Cortex of kidney (tissue), 1 donor: ENCODE data around the gene TLCD5.

Experiments
- DNase-seq: peaks from one replicate; lab custom pipeline; 2025; lab: John Stamatoyannopoulos, UW

Gene TLCD5

DNA sequence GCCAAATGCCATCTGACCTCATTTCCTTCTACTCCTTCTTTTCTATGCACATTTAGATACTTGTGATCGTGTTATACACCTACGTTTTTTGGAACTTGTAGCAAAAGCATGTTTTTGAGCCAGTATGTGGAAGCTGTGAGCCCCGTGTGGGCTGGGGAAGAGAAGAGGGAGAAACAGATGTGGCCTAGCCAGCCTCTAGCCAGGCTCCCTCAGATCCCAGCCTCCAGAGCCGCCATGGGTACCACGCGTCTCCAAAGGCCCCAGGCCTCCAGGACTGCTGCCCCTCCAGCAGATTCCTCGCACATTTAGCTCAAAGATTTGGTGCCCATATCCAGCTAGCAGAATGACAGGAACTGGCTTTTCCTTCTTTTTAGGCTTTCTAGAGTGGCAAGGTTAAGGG, 17.0 kb upstream of the TLCD5 start:
- DNase-seq: no peak

DNA sequence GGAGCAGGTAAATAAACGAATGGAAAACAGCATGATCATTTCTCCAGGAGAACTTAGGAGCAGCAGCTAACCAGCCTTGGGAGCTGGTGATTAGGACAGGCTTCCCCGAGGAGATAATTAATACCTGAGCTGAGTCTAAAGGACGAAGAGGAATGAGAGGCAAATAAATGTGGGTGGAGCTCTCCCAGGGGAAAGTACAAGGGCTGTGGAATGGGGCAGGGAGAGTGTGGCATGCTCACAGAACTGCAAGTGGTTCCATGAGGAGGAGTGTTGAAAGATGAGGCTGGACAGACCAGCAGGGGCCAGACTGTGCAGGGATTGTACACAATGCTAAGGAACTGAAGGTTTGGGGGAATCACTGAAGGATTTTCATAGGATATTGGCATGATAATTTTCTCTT, 14.2 kb upstream of the TLCD5 start:
- DNase-seq: no peak

DNA sequence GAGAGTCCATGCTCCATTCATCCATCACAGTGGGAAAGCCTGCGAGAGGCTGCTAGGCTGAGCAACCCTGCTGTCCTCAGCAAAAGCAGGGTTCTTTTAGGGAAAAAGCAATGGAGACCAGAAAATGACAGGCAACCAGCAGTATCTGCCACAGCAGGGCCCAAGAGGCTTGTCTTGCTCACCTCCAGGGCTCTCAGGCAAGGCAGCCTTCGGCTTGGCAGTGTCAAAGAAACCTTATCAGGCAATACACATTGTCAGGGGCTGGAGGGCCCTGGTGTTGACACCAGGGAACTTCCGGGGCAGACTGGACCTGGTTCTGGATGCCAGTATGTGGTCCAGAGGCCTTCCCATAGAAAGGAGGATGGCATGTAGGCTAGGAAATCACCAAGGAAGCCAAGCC, 10.2 kb upstream of the TLCD5 start:
- DNase-seq: no peak

DNA sequence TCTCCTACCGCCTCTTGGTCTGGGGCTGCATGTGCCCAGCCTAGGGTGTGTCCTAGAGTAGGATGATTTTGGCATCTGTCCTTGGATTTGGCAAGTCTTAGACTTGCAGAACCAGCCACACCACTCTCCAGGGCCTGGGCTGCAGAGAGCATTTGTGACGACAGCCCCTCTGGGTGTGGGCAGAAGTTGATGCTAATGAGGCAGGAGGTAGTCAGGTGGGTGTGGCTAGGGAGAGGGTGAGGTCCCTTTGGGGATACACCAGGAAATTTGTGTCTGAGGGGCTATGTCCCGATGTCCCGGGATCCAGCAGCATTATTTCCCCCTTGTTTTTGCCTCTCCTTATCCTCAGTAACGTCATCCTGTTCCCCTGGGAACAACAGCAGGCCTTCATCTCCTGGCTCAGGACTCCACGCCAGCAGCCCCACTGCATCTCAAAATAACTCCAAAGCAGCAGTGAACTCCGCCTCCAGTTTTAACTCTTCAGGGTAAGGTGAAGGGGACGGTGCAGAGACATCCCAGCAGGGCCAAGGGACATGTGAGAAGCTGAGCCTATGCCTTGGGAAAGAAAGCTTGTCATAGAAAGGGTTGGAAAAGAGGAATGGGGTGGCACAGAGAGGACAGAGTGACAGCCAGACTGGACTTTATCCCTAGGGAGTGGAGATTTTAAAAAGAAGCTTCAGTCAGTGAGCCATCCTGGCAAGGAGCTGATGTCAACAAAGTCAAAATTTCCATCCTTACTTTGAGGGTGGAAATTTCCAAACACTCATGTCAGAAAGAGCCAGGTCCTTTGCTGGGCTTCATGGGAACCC, 8.0 kb upstream of the TLCD5 start:
- no peak for DNase-seq

DNA sequence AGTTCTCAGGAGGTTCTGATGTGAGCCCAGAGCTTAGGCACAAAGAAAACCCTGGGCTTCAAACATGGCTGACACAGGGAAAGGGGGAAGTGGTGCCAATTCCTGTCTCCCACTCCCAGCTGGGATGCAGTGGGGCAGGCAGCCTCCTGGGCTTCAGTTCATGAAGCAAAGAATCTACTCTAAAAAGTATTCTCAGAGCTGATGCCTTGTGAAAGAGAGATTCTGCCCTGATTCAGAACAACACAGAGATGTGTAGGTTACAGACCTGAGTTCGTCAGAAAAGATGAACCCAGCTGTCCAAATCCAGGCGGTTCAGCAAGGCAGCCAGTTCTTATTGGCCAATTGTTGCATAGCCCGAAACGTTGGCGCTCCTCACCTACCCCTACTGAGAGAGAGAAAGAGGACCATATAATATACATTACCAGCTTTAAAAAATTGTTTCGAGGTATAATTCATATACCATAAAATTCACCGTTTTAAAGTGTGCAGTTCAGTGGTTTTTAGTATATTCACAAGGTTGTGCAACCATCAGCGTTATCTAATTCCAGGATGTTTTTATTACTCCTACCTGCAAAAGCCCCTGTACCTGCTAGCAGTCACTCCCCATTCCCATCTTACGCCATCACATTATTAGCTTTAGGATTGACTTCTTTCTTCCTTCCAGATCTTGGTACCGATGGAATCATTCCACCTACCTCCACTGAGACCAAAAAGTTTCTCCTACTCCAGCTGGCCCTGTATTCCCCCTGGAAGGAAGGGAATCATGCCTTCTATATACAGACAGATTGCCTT, 7.2 kb upstream of the TLCD5 start:
- no peak for DNase-seq

DNA sequence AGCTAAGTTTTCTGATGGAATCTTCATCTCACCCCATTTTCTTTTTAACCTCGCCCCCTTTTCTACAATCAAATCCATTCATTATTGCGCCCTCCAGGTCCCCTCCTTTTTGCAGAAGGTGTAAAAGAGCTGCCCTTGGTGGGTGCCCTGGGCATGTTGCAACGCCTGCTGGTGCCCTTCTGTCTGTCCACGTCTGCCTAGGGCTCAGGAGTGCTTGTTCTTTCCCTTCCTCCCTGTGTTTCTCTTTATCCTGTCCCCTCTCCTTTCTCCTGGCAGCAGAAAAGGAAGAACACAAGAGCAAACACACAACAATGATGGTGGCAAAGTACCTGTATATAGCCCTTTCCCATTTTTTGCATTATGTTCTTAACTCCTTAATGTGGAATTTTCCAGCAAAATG, 6.2 kb upstream of the TLCD5 start:
- no peak for DNase-seq

DNA sequence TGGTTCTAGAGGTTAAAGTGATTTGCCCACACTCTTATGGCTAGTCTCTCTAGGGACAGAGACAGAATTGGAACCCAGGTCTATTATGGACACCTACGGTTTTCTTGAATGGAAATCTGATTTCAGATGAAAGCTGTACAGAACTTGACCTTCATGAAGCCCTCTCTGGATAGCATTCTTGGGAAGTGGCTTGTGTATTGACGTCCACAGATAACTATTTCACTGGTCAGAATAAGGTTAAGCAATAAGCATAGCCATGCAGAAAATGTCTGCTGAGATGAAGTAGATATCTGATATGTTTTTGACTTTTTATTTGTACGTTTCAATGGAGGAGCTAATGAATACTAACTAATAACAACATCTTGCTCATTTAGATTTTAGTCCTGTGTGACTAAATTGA, 1.1 kb downstream of the TLCD5 start:
- no peak for DNase-seq

DNA sequence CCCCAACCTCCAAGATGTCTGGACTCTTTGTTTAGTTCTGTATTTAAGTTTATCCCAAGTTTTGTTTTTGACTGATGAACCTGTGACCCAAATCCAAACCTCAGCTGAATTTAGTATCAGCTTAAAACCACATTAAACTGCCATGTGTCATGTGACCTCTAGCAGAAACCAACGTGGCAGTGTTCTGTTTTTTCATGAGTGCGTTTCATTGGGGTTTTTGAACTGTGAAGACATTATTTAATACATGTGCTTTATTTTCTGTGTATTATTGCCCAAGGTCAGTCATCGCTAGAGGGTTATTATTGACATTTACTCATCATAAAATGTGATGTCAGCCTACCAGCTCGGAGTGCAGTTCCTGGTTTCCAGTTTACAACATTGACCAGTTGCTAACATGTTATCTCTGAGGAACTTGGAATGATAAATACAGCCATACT, 1.8 kb downstream of the TLCD5 start:
- DNase-seq: no peak

DNA sequence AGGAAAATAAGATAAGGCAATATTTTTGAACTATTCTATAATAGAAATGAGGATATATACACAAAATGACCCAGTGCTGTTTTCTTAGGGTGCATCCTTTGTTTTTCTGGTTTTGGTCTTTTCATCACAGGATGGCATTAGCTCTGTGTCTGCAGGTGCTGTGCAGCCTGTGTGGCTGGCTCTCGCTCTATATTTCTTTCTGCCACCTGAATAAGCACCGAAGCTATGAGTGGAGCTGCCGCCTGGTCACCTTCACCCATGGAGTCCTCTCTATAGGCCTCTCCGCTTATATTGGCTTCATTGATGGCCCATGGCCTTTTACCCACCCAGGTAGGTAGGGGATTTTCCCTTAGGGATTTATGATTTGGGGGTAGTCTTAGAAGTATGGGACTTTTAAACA, 2.2 kb downstream of the TLCD5 start:
- DNase-seq: no peak

DNA sequence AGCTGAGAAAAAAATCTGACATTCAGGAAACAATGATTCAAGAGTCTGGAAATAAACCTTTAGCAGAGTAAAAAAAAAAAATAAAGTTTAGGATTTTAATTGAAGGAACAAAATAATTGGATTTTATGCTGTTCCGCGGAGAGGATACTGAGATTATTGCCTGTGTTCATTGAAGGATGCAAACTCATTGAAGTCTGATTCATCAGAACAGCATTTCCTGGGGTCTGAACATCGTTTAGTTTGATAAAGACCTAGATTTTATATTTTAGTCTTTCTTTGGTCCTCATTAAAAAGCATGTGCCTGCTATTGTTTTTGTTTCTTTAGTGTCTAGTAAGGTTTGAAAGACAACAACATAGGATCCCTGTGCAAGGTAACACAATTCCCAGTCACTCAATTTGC, 4.5 kb downstream of the TLCD5 start:
- no peak for DNase-seq

DNA sequence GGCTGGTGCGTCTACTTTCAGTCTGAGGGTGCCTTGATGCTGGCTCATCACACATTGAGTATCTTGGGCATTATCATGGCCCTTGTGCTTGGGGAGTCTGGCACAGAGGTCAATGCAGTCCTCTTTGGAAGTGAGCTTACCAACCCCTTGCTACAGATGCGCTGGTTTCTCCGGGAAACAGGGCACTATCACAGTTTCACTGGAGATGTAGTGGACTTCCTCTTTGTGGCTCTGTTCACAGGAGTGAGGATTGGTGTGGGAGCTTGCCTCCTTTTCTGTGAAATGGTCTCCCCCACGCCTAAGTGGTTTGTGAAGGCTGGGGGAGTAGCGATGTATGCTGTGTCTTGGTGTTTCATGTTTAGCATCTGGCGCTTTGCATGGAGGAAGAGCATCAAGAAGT, 4.9 kb downstream of the TLCD5 start:
- DNase-seq: no peak

DNA sequence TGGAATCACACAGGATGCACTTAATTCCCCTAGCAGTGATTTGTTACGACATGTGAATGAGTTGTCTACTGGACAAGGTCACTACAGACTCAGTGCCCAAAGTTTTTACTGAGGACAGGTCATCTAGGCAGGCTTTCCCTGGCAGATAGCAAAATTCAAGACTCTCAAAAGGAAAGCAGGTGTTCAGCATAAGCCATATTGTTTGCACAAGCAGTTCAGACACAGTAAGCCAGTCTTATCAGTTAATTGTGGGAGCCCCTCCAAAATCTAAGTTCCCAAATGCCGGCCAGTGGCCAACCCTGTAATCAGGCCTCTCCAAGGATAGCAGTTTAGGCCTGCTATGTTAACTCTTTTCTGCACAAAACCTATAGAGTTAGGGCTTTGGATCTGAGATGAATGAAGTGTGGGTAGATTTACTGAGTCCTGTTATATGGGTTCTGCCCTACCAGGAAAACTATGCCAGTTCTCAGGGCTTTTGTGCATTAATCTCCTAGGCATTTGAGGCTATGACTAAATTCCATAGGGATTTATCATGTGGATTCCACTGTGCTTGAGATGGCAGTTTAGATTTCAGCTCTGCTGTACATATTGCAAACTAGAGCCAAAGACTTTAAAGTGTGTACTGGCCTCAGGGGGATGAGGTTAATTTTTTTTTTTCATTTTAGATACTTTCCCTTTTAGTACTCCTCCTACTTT, 6.3 kb downstream of the TLCD5 start:
- DNase-seq: no peak

DNA sequence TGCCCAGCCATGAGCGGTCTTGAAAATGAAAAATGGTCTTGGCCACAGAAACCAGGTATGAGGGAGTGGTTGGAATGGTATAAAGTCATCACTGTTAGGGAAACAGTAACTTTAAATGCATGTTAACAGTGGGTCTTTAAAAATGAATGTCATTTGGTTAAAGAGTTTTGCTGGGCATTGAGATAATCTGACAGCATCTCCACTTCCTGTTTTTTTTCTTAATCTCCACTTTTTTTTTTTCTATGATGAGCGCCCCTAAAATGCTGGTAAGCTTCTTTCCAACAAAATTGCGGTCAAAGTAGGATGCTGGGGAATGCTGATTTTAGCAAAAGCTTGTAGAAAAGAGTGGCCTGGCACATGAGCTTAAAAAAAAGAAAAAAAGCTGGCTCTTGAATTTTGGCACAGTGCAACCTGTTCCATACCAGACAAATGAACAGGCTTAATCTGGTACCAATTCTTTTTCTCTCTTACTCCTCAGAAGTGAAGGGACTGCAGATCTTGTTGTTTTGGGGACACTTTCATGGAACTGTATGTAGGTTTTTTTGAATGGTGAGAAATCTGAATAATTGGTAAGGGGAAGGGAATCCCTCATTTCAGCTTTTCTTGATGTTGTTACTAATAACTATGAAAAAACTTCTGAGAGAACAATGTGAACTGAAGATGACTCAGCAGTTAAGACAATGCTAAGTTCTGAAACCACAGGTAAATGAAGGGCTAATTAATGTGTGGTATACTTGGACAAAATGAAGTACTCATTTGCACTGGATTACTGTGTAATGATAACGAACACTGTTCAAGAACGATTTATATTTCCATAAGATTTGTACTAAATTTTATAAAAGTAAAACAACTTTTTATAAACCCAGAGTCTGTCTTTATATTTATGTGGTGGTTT, 8.0 kb downstream of the TLCD5 start:
- no peak for DNase-seq

DNA sequence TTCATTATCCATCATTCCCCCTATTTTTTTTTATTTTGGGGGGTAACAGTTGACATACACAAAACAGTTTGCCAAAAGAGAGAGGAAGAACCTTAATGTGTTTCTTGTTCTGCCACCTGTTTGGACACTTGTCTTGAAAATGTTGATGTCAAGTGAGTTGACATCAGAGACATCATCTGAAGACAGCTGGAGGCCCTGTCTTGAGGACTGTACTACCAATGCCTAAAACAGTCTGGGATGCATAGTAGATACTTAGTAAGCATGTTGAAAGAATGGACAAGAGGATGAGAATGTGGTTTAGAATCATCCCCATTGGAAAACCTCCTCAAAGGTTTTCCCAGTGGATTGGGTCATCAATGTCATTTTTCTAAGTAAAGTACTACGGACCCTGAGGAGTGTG, 8.7 kb downstream of the TLCD5 start:
- DNase-seq: no peak

DNA sequence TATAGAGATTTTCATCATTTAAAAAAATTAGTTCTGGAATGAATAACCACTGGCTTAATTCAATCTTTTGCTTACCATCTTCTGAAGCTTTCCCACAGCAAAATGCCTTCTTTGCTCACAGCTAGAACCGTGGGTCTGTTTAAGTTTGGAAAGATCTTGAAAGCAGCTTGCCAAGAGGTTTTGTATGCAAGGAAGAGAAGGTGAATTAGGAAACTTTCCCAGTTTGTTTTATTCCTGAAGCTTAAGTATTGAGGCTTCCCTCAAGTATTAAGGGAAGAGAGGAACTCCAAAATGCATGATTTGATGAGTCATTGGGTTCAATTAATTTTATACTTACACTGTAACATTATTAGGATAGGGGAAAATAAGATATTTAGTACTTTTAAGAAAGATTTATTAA, 9.2 kb downstream of the TLCD5 start:
- no peak for DNase-seq

DNA sequence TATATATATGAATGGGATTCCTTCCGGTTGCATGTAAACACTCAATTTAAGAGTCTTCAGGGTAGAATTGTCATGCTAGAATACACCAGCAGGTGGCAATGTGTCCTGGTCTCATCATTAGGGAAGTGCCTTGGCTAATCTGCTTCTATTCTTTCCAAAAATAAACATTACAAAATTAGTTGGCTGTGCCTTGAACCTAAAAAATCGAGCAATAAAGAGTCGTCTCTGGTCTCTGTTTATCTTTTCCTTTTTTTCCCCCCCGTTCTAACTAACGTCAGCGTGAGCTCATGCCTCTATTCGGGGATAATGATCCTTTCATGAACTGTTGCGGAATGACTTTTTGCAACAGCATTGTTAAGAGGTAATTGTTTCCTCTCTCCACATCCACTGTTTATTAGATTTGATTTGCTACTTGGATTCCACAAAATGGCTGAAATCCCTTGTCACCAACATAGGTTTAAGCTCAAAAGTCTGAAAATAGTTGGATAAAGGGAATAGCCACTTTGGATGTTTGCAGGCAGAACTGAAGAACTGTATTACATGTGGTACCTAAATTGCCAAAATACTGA, 9.9 kb downstream of the TLCD5 start:
- DNase-seq: no peak

DNA sequence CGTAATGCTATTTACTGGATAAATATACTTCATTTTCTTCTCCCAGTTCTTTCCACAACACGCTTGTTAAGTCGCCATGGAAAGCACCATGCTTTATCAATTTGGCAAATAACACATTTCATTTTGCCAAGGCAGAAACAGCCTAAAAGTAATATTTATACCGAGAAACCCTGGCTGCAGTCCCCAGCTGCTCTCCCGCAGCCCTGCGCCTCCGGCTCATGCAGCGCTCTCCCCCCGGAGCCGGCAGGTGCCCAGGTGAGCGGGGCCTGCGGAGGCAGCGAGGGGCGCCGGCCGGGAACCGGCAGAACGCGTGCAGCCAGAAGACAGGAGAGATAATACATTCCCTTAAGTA, 10.4 kb downstream of the TLCD5 start:
- no peak for DNase-seq

DNA sequence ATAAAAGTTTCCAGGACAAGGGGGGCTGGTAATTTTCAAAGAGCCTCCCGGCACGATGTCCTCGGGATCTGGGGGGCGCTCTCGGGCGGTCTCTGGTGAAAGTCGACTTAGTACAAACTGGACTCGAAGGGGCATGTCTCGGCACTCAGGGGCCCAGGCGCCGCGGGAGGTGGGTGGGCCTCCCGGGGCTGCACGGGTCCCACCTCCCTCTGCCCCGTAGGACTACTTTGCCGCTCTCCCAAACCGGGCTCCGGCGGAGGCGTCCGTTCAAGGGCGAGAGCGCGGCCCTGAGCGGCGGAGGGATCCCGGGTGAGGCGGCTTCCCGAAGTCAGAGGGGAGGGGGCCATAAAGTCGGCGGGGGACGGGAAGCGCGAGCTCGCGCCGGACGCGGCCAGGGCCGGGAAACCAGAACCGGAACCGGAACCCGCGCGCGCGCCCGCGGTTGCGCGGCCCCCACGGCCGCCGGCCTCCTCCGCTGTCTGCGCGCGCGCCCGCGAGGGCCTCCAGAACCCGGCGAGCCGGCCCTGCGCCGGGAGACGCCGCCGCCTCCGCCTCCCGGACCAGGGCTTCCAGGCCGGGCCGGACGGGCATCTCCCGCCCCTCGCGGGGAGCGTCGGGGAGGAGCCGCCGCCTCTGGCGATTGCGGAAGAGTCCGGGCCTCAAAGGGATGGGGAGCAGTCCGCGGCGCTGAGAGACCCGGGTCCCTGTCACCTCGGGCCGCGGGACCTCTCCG, 11.0 kb downstream of the TLCD5 start, which contains the start of gene ARHGEF12:
Gene ARHGEF12, plus strand, starts transcription at position 506 of the 733 bp plus-strand sequence. CDS start 831 bp downstream, outside the sequence.
- peak; percentile 80 for DNase-seq

DNA sequence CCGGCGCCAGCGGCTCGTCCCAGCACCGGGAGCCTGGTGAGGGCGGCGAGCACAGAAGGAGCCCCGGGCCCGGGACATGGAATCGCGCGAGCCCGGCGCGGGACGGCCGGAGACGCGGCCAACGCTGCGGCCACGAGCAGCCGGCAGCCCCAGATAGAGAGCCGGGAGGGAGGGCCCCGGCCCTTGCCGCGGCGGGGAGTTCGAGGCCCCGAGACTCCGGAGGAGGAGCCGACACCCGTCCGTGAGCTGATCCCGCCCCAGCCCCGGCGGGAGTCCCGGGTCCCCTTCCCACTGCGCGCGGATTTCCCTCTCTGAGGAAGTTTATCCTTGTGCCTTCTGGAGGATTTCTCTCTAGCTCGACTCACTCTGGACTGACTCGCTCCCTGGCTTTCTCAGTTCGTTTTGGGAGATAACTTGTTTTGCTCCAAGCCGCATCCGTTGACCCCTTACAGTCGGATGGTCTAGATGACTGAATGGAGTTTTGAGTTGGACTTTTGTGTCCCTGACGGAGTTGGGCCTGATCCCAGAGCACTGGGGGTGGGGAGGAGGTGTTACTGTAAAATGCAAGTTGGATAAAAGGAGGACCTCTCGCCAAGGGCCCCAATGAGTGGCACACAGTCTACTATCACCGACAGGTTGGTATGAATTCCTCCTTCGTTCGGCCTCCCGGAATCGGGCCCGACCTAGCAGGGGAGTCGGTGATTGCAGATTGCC, 11.7 kb downstream of the TLCD5 start:
- no peak for DNase-seq
